Upper lobe of right lung (tissue), 1 donor: Measurements from ENCODE around the gene SNCA. TPM values are rescaled to one million over a fixed set of nuclear protein-coding genes. Genes with fewer than 3 reads are reported as not detected.

Experiments used
- ATAC-seq: fragments of 200-7000 bp; cut with Tn5 transposase; one replicate; pipeline ENCODE4 v1.9.1; 2020; ENCODE audit warnings: mild to moderate bottlenecking, moderate library complexity
- DNase-seq: peaks from one replicate; pipeline ENCODE4 v3.0.0-alpha.2; 2020
- H3K27ac ChIP-seq: fragments of 200-600 bp; one replicate; pipeline ENCODE4 v1.8.0; 2022
- H3K27me3 ChIP-seq: fragments of 200-600 bp; one replicate; pipeline ENCODE4 v1.8.0; 2022; ENCODE audit warnings: mild to moderate bottlenecking
- H3K36me3 ChIP-seq: fragments of 200-600 bp; one replicate; pipeline ENCODE4 v1.8.0; 2022
- H3K4me1 ChIP-seq: fragments of 200-600 bp; one replicate; pipeline ENCODE4 v1.8.0; 2022
- H3K4me3 ChIP-seq: fragments of 200-600 bp; one replicate; pipeline ENCODE4 v1.8.0; 2022; ENCODE audit warnings: mild to moderate bottlenecking
- H3K9me3 ChIP-seq: fragments of 200-600 bp; one replicate; pipeline ENCODE4 v1.8.0; 2022
- CTCF ChIP-seq: fragments of 200-600 bp; IDR thresholded peaks from one replicate; pipeline ENCODE4 v1.8.0; 2022; ENCODE audit warnings: antibody characterized with exemption
- intact Hi-C: fragments of 100-400 bp; cut with DNase I; formaldehyde crosslinking; loops from one replicate; pipeline ENCODE4 v1.11.0; 2022
- long read RNA-seq: library from polyadenylated mRNA; unstranded; transcript quantifications from one replicate; pipeline ENCODE4 v2.0.0, GENCODE V29; 2021
- total RNA-seq: library from RNA; stranded (reverse); fragmentation: NEBNext Ultra II Directional; extraction: Animal tissue kit (Norgen Biotek cat#: 25700); gene quantifications from one replicate; pipeline ENCODE4 v1.2.1, GENCODE V29; 2021
- donor health status: DM: no; HTN: yes; CAD: no; lungs with severe emphysema.

SNCA gene
- 12.1 TPM for total RNA-seq
- long read RNA-seq, transcript SNCA-205 (6 exons, 1,290 nt) = major isoform, 18 of 24 reads
- long read RNA-seq, partial matches to known transcripts = 0 of 24 reads
- long read RNA-seq, other reads (novel, unspliced or antisense) = 1 of 24 reads

DNA sequence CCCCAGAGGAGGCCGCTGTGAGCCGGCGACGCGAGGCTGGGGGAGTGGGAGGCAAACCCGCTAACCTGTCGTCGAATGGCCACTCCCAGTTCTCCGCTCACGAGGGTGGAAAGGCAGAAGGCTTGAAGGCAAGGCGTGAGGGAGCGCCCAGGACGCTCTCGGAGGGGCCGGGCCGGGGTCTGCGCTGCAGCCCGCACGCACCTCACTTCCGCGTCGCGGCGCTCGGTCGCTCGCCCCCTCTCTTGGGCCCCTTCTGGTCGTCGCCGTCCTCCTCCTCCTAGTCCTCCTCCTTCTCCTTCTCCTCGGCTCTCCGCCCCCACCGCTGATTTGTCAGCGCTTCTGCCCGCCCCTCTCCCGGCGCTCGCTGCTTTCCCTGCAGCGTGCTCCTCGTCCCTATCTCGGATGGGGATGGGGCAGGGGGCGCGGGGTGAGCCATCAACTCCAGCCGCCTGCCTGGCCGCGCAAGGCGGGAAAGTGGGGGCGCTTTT, at the start of gene SNCA:
TSS of gene SNCA (minus strand) at position 265 of the 488 bp plus-strand sequence. CDS start 1,494 bp downstream, outside the sequence.
- ATAC-seq = peak; percentile 90
- TF ChIP-seq CTCF = no peak
- H3K4me1 ChIP-seq = peaks cover 8% of the 10 kb centered on the region
- no peaks in the 10 kb centered on the region for H3K9me3 ChIP-seq
- H3K4me3 ChIP-seq = peak within 1 kb of the TSS; percentile 63
- no peaks in the 10 kb centered on the region for H3K36me3 ChIP-seq
- intact Hi-C loops = no loop called here
- no peak within 1 kb of the TSS for H3K27ac ChIP-seq
- peaks cover 49% of the 10 kb centered on the region for H3K27me3 ChIP-seq
- DNase-seq = peak; percentile 81

GRCh38 chr4:89879215-89879614, 42.3 kb upstream of the SNCA start:
- no peaks in the 10 kb centered on the region for H3K9me3 ChIP-seq
- intact Hi-C loops = no loop called here
- no peaks in the 10 kb centered on the region for H3K27me3 ChIP-seq
- ATAC-seq (no peak), DNase-seq (no peak)
- H3K27ac ChIP-seq = no peak overlapping the region
- no peak overlapping the region for H3K4me3 ChIP-seq
- TF ChIP-seq CTCF = no peak
- H3K4me1 ChIP-seq = no peaks in the 10 kb centered on the region
- H3K36me3 ChIP-seq = no peaks in the 10 kb centered on the region

GRCh38 chr4:89878611-89879010, 41.6 kb upstream of the SNCA start:
- no peaks in the 10 kb centered on the region for H3K9me3 ChIP-seq
- DNase-seq = no peak
- no peaks in the 10 kb centered on the region for H3K36me3 ChIP-seq
- H3K4me1 ChIP-seq = no peaks in the 10 kb centered on the region
- H3K27ac ChIP-seq = no peak overlapping the region
- H3K27me3 ChIP-seq = no peaks in the 10 kb centered on the region
- peak; percentile 41 for ATAC-seq
- H3K4me3 ChIP-seq = no peak overlapping the region
- intact Hi-C loops = no loop called here
- no peak for TF ChIP-seq CTCF

DNA sequence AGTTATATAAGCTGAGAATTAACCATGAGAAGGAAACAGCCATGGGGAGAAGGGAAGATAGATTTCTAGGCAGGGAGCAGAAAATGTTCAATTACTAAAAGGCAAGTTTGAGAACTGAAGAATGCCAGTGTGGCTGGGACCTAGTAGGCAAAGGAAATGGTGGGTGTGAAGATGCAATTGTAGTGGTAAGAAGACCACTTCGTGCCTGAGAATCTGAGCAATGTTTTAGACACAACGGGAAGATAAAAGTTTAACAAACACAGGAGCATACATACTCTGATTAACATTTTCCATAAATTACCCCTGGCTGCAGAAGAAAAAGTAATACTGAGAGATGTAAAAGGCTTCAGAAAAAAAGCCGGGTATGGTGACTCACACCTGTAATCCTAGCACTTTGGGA, 39.6 kb upstream of the SNCA start:
- no peak overlapping the region for H3K4me3 ChIP-seq
- intact Hi-C loops = no loop called here

GRCh38 chr4:89871211-89871610, 34.2 kb upstream of the SNCA start:
- no peak overlapping the region for H3K4me3 ChIP-seq
- DNase-seq (no peak), ATAC-seq (no peak)
- H3K27me3 ChIP-seq = no peaks in the 10 kb centered on the region
- H3K9me3 ChIP-seq = no peaks in the 10 kb centered on the region
- TF ChIP-seq CTCF = no peak
- H3K36me3 ChIP-seq = no peaks in the 10 kb centered on the region
- intact Hi-C loops = no loop called here
- no peak overlapping the region for H3K27ac ChIP-seq
- H3K4me1 ChIP-seq = no peaks in the 10 kb centered on the region

More for the DNA sequence above, 39.6 kb upstream of the SNCA start:
- no peaks in the 10 kb centered on the region for H3K9me3 ChIP-seq
- no peaks in the 10 kb centered on the region for H3K4me1 ChIP-seq
- no peaks in the 10 kb centered on the region for H3K27me3 ChIP-seq
- H3K27ac ChIP-seq = no peak overlapping the region
- no peak for TF ChIP-seq CTCF
- no peak for DNase-seq
- no peaks in the 10 kb centered on the region for H3K36me3 ChIP-seq
- no peak for ATAC-seq
